ENCODE data around the gene SLC27A6. TPM values are rescaled to one million over a fixed set of nuclear protein-coding genes. Genes with fewer than 3 reads are reported as not detected.
"Not testable (repeated sequence)": the region's sequence is repeated elsewhere in the genome, so short reads cannot be mapped to it uniquely, and the experiment has no call there.

SLC27A6 gene, protein sequence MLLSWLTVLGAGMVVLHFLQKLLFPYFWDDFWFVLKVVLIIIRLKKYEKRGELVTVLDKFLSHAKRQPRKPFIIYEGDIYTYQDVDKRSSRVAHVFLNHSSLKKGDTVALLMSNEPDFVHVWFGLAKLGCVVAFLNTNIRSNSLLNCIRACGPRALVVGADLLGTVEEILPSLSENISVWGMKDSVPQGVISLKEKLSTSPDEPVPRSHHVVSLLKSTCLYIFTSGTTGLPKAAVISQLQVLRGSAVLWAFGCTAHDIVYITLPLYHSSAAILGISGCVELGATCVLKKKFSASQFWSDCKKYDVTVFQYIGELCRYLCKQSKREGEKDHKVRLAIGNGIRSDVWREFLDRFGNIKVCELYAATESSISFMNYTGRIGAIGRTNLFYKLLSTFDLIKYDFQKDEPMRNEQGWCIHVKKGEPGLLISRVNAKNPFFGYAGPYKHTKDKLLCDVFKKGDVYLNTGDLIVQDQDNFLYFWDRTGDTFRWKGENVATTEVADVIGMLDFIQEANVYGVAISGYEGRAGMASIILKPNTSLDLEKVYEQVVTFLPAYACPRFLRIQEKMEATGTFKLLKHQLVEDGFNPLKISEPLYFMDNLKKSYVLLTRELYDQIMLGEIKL
- not detected in 2 replicates for total RNA-seq (2014; rRNA removed; shearing (Covaris generic))
- not detected in 2 replicates for polyA plus RNA-seq (2014; cell fraction: nucleus; rRNA removed)

DNA sequence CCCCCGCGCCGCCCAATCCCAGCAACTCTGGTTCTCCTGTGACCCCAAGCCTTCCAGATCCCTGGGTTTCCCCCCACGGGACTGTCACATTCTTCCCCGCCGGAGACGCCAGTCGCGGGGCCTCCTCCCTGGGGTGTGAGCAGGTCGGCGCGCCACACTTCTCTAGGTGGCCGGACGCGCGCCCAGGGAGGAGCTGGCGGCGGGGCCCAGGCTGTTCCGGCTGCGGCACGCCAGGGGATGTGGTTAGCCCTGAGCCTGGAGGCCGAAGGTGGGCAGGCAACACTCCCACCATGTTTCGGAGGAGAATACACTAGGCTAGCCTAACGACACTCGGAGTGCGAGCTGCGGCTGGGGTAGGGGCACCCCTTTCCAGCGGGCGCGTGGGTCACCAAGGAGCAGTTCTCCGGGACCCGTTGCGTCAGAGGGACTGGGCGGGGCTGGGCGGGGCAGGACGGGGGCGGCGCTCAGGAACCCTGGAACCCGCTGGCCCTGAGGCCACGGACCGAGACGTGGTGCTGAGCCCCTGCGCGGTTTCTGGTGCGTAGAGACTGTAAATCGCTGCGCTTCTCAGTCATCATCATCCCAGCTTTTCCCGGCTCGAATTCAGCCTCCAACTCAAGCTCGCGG, at the start of gene SLC27A6:
SLC27A6 (plus strand) TSS at position 478 of the 627 bp plus-strand sequence. CDS start 650 bp downstream, outside the sequence.
- DNase-seq (ENCODE audit: extremely low read depth, low read depth), result no peak

DNA sequence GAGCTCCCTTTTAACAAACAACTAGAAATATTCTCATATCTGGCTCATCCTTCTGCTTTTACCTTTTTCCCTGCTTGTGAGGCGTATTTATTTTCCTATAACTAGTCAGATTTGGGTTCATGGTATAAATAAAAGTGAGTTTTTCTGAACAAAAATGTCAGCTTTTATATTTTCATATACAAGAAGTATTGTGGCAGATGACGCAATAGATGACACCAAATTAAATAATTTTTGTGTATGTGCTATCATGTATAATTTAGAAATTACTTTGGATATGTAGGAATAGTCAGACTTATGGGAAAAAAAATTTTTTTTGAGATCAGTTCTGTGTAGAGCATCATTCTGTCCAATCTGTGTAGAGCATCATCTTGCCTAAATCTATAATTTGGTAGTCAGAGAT, 45.7 kb upstream of the SLC27A6 start:
- DNase-seq (ENCODE audit: extremely low read depth, low read depth), result no peak

DNA sequence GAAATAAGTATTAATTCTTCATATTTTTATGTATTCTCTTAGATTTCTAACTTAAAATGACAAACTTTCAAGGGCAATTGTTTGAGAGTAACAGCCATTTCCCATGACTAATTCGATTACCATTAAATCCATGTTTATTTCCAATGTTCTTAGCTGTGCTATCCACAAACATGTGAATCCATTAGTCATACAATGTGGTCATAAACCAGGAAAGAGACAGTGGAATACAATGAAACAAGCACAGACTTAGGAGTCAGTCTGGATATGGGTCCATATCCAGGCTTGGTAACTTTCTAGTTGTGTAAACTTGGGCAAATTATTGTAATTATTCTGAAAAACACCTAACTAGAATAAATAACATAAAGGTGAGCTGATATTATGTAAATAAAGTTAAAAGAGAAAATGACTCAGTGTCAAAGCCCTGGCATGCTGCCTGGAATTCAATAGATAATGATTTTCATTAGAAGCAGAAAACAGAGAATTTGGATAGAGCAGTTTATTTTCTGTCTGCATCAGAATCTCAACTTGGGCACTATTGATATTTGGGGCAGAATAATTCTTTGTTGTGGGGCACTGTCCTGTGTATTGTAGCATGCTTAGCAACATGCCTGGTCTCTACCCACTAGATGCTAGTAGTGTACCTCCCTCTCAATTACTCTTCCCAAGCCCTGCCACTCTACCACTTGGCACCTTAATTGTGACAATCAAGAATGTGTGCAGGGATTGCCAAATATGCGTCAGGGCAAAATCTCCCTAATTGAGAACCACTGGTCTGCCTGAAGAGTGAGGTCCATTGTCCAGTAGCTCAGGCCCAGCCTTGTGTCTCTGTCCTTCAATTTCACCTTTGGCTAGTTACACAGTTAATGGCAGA, 44.7 kb upstream of the SLC27A6 start:
- no peak for DNase-seq (ENCODE audit: extremely low read depth, low read depth)

DNA sequence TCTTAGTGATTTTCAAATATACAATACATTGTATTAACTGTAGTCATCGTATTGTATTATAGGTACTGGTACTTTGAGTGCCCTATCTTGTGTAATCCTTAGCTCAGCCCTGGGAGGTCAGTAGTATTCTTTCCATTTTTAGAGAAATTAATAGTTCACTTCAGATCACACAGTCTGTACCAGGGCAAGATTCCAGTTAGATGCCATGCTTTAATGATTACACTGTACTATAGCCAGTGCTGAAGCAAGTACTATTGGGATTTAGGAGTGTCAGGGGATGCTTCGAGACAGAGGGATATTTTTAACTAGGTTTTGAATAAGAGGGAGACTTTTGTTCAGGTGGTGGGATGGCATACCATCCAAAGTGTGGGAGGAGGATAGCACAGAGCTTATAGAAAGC, 41.0 kb upstream of the SLC27A6 start:
- no peak for DNase-seq (ENCODE audit: extremely low read depth, low read depth)

DNA sequence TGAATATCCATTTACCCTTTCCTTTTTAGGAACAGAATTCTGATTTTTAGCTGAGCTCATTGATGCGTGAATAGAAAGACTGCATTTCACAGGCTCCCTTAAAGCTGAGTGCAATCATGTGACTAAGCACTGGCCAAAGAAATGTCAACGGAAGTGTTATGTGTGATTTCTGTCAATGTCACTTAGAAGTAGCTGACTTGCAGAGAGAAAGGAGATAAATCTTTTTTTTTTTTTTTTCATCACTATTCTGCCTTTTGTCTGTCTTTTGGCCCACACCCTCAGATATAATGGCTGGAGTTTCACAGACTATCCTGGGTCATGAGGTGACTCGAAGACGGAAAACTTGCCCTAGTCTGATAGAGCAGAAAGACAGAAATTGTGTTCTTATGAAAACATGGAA, 39.3 kb upstream of the SLC27A6 start:
- DNase-seq (ENCODE audit: extremely low read depth, low read depth), result no peak

DNA sequence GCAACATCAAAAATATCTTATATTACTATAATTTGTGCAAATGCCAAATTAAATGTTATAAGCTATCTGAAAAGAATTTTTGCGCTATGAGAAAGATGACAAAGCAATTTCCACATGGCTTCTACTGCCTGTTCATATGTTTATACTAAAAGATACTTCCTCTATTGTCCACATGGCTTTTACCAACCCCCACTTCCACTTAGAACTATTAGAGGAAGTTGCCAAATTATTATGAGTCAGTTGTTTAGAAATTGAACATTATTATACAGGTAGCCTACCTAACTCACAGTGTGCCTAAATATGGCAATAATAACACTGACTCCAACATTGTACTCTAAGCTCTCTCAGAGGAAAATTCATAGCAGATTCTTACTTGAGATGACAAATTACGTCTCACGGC, 37.6 kb upstream of the SLC27A6 start:
- DNase-seq (ENCODE audit: extremely low read depth, low read depth), result no peak

DNA sequence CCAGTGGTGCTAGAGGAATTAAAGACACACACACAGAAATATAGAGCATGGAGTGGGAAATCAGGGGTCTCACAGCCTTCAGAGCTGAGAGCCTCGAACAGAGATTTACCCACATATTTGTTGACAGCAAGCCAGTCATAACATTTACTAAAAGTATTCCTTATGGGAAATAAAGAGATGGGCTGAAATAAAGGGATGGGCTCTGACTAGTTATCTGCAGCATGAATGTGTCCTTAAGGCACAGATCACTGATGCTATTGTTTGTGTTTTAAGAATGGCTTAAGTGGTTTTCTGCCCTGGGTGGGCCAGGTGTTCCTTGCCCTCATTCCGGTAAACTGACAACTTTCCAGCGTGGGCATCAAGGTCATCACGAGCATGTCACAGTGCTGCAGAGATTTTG, 33.1 kb upstream of the SLC27A6 start:
- not testable (repeated sequence) for DNase-seq (ENCODE audit: extremely low read depth, low read depth)

DNA sequence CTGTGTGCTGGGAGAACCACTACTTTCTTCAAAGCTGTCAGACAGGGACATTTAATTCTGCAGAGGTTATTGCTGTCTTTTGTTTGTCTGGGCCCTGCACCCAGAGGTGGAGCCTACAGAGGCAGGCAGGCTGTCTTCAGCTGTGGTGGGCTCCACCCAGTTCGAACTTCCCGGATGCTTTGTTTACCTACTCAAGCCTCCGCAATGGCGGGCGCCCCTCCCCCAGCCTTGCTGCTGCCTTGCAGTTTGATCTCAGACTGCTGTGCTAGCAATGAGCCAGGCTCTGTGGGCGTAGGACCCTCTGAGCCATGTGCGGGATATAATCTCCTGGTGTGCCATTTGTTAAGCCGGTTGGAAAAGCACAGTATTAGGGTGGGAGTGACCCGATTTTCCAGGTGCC, 22.2 kb upstream of the SLC27A6 start:
- DNase-seq (ENCODE audit: extremely low read depth, low read depth), result not testable (repeated sequence)

DNA sequence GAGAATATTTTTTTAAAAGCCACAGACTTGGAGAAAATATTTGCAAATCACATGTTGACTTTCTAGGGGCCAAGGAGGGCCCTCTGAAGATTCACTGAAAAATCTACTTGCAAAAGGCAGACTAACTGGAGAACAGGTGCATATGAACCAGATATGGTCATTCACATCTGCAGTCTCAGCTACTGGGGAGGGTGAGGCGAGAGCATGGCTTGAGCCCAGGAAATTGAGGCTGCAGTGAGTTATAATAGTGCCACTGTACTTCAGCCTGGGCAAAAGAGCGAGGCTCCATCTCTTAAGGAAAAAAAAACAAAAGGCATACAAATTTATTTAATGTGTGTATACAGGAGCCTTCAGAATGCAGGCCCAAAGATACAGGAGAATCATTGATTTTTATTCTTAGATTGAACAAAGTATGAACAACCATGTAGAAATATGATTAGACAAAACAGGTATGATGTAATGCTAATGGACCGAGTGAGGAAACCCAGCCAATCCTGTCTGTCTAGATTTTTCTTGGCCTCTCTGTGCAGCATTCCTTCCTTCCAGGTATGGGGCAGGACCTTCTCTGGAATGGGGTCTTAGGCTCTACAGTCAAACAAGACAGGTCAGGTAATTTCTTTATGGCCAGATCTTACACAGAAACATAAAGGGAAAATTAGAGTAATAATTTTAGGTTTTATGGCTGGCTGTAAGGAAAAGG, 15.3 kb upstream of the SLC27A6 start:
- no peak for DNase-seq (ENCODE audit: extremely low read depth, low read depth)

DNA sequence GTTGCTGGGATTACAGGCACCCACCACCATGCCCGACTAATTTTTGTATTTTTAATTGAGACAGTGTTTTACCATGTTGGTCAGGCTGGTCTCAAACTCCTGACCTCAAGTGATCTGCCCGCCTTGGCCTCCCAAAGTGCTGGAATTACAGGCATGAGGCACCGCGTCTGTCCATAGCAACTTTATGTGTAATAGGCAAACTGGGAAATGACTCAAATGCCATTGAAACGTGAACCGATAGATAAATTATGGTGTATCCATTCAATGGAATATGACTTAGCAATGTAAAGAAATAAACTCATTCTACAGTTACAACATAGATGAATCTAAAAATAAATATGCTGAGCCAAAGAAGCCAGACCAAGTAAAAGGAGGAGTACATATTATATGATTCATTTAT, 14.0 kb upstream of the SLC27A6 start:
- DNase-seq (ENCODE audit: extremely low read depth, low read depth), result not testable (repeated sequence)

DNA sequence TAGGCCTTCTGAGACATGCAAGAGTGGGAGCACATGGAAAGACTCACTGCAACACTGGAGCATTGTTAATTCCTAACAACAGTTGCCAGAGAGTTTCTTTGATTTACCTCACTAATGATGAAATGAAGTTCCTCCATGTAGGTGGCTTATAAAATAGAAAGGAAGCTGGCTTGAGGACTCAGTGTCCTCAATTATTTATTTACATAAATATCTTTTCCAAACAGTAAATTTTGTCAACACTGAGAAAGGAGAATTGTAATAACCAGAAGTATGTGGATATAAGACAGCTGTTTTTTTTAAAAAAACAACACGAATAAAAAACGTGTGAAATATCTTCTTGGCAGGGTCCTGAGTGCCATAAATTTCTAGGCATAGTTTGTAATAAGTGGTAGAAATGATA, 9.1 kb upstream of the SLC27A6 start:
- no peak for DNase-seq (ENCODE audit: extremely low read depth, low read depth)

DNA sequence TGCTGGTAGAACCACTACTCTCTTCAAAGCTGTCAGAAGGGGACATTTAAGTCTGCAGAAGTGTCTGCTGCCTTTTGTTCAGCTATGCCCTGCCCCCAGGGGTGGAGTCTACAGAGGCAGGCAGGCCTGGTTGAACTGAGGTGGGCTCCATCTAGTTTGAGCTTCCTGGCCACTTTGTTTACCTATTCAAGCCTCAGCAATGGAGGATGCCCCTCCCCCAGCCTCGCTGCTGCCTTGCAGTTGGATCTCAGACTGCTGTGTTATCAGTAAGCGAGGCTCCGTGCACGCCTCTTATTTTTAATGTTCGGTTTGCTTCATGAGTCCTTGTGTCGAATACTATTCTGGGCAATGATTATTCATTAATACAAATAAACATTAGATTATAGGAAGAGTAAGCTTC, 3.1 kb upstream of the SLC27A6 start:
- DNase-seq (ENCODE audit: extremely low read depth, low read depth), result no peak

DNA sequence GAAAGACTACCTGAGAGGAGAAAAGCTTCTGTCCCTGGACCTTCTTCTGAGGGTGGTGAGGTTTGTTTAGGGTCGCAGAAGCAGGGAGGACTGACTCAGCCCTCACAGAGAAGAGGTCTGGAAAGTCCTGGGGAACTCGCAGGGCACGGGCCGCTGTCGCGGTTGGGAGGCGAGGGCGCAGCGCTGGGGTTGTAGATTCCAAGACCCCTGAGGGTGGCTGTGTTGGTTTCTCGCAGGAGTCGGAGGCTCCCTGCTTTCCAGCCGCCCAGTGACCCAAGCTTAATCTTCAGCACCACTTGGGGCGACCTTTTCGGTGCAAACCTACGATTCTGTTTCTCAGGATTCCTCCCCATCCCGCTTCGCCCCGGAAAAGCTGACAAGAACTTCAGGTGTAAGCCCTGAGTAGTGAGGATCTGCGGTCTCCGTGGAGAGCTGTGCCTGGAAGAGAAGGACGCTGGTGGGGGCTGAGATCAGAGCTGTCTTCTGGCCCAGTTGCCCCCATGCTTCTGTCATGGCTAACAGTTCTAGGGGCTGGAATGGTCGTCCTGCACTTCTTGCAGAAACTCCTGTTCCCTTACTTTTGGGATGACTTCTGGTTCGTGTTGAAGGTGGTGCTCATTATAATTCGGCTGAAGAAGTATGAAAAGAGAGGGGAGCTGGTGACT, 482 bp downstream of the SLC27A6 start:
- DNase-seq (ENCODE audit: extremely low read depth, low read depth), result no peak

DNA sequence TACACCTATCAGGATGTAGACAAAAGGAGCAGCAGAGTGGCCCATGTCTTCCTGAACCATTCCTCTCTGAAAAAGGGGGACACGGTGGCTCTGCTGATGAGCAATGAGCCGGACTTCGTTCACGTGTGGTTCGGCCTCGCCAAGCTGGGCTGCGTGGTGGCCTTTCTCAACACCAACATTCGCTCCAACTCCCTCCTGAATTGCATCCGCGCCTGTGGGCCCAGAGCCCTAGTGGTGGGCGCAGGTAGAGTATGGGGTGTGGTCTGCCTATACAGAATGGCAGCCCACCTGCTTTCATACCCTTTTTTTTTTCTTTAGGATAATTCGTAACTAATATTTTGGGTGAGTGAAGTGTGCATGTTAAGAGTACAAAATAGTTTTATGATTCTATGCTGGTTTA, 1.1 kb downstream of the SLC27A6 start:
- DNase-seq (ENCODE audit: extremely low read depth, low read depth), result no peak

DNA sequence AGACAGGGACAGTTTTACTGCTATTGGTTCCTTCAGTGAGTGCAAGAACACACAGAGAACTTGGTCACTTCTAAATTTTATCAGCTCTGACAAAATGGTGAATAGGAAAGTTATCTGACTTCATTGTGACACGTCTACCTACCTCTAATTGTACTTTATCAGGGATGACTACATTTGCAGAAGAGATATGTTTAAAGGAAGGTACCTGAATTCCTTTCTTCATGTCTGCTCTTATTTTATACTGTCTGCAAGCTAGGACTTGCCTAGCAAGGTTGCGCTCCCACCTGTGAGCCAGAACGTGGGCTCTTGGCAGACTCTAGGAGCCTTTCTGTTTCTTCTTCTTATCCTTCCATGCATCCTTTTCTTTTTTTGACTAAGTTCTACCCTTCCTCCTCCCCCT, 1.6 kb downstream of the SLC27A6 start:
- no peak for DNase-seq (ENCODE audit: extremely low read depth, low read depth)

DNA sequence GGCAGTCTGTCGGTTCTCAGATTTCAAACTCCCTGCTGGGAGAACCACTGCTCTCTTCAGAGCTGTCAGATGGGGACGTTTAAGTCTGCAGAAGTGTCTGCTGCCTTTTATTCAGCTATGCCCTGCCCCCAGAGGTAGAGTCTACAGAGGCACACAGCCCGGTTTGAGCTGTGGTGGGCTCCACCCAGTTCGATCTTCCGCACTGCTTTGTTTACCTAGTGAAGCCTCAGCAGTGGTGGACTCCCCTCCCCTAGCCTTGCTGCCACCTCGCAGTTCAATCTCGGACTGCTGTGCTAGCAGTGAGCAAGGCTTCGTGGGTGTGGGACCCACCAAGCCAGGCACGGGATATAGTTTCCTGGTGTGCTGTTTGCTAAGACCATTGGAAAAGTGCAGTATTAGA, 8.0 kb downstream of the SLC27A6 start:
- no peak for DNase-seq (ENCODE audit: extremely low read depth, low read depth)

DNA sequence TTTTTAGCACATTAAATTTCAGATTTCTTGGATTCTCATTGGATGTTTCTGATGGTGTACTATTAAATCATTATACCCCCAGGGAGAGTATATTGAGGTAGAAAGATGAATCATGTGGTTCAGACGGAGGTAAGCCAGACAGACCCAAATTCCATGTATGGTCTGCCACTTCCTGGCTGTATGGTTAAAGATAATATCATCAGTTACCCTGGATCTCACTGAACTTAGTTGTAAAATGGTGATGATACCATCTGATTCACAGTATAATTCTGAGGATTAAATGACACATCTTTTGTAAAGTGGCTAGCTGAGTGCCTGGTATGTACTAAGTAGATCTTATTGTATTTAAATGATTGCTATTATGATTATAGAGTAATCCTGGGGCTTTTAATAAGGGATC, 9.3 kb downstream of the SLC27A6 start:
- DNase-seq (ENCODE audit: extremely low read depth, low read depth), result no peak

DNA sequence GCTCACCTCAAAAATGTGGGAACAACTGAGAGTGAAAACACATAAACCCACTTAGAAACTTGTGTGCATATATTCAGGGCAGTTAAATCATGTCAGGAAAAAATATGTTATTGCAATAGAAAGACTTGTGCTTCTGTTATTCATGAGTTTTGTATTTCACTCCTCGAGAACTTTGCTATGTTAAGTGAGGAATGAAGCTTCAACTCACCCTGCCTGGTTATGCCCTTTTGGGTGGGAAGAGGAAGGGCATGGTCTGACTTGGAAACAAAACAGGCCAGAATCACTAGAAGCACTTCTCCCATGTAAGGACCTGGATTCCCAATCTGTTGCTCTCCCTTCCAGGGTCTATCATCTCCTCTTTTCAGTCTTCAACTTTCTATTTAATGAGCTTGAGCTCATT, 14.5 kb downstream of the SLC27A6 start:
- no peak for DNase-seq (ENCODE audit: extremely low read depth, low read depth)

DNA sequence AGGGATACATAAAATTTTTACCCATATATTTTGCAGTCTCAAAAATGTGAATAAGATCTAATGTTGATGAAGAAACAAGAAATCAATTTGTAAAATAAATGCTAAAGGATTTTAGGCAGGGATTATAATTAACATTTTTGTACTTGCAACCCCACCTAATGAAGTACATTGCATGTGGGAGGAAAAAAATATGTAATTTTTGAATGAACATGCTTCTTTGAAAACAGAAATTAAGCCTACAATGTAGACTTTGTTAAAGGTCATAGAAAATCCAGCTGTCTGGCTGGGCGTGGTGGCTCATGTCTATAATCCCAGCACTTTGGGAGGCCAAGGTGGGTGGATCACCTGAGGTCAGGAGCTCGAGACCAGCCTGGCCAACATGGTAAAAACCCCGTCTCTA, 15.6 kb downstream of the SLC27A6 start:
- no peak for DNase-seq (ENCODE audit: extremely low read depth, low read depth)

DNA sequence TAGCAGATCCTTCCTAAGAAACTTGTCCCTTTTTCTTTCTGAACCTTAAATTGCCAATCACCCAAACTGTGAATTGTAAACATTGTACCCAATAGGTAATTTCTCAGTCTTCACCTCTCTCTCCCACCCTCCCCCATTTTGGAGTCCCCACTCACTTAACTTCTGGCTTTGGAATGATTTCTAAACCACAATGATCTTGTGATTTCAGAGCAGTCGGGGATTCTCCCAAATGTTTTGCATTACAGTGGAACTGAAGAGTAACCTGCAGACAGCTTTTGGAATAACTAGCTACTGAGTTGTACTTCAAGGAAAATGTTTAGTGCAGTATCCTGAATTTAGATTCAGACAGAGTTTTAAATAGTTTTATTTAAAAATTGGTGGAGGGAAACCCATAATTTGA, 19.2 kb downstream of the SLC27A6 start:
- no peak for DNase-seq (ENCODE audit: extremely low read depth, low read depth)
